GM21737 (cell line): ENCODE results near the gene SGK1.
"Not testable (repeated sequence)": the region's sequence is repeated elsewhere in the genome, so short reads cannot be mapped to it uniquely, and the experiment has no call there.

Experiments used
- ATAC-seq: cut with Tn5 transposase; IDR thresholded peaks from one replicate; pipeline ENCODE4 v1.9.1; 2021; ENCODE audit warnings: mild to moderate bottlenecking, moderate library complexity; ENCODE audit not compliant: unreplicated experiment

Gene SGK1

GRCh38 chr6:134328792-134329191 lies 10.9 kb upstream of the SGK1 start:
- ATAC-seq, result no peak

DNA sequence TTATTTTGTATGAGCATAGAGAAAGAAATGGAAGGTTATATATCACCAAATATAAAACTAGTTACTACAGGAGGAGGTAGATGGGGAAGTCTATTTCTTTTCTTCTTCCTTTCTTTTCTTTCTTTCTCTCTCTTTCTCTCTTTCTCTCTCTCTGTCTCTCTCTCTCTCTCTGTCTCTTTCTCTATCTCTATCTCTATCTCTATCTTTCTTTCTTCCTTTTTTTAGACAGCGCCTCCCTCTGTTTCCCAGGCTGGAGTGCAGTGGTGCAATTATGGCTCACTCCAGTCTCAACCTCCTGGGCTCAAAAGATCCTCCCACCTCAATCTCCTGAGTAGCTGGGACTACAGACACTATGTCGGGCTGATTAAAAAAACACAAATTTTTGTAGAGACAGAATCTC lies 10.2 kb upstream of the SGK1 start:
- ATAC-seq, result no peak

DNA sequence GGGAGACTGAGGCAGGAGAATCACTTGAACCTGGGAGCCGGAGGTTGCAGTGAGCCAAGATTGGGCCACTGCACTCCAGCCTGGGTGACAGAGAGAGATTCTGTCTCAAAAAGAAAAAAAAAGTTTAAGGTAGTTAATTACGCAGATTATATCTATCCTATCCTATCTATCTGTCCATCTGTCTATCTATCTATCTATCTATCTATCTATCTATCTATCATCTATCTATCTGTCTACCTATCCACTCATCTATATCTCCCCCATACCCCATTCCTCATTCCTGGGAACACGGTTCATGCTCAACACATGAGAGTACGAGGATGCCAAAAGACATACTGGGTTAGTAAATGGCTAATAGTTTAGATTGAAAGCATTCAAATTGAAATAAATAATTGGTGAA lies 8.3 kb upstream of the SGK1 start:
- not testable (repeated sequence) for ATAC-seq

DNA sequence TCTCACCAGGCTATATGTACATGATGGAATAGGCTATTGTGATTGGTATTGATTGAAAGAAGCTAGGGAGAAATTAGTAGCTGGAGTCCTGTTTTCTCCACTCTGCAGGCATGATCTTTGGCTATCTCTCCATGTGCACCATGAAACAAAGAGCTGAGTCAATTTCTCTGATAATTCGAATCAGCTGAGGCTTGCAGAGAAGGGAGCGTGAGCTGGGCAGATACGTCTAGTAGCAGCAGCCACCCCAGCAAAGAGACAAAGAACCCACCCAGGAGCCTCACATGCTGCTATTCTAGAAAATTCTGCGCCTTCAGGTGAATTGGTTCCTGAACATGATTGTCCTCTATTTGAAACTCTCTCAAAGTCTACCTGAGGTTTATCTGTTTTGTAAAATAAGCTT lies 6.9 kb upstream of the SGK1 start:
- ATAC-seq, result no peak

DNA sequence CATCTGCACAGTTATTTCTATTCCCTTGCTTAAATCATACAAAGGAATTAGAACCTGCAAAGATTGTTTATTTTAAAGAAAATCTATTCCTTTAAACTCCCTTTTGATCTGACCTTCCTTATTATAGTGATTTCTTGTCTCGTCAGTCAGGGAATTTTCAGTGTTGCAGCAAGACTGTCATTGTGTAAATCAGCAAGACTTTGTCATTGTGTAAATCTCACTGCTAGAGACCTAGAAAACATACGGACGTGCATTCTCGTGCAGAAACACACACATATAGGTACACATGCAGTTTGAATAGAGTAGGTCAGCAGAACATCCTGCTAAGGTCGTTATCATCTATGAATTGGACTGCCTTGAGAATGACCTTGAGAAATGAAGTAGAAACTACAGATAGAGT lies 6.2 kb upstream of the SGK1 start:
- no peak for ATAC-seq

DNA sequence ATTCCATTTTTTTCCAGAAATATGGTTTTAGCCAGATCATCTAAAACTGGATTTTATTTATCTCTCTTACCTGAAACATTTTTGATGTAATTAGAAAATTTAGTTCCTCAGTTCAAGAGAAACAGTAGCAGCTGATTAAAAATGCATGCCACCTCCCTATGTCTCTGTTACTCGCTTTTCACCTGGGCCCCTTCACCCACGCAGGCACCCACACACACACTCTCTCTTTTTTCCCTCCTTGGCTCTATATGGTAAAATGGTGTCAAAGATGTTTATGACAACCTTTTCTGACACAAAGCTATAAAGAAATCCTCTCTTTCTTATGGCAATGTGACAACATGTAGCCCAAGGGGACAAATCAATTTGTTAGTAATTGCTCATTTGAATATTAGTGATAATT lies 5.8 kb upstream of the SGK1 start:
- ATAC-seq, result no peak

GRCh38 chr6:134323294-134323693 lies 5.4 kb upstream of the SGK1 start:
- no peak for ATAC-seq

DNA sequence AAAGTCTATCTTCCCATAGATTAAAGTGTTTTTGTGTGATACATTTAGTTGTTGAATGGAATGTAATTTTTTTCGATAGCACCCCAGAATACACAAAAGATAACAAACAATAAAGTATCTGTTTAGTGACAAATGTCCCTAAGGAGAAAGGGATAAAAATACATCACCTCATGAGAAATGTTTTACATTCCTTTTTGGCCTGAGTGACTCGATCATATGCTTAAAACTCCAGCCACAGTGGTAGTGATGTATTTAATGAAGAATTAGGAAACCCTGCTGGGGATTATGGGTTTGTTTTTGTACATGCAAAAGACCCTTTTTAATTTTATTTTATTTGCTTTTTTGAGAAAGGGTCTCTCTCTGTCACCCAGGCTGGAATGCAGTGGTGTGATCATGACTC lies 4.3 kb upstream of the SGK1 start:
- no peak for ATAC-seq

GRCh38 chr6:134321246-134321645 lies 3.3 kb upstream of the SGK1 start:
- no peak for ATAC-seq

GRCh38 chr6:134319686-134320085 lies 1.8 kb upstream of the SGK1 start:
- not testable (repeated sequence) for ATAC-seq

DNA sequence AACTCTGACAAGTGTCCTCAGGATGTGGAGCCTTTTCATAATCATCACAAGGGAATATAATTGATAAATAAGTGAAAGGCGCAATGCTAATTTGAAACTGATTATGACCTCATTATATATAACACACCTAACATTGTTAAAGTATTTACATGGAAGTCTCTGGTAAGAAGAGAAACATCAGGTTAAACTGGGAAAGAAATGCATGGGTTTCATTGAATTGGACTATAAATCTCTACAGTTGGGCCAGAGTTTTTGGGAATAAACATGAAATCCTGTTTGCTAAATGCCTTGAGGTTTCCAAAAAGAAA lies 1.0 kb upstream of the SGK1 start:
- ATAC-seq, result no peak

- ATAC-seq, result no peak
These were observed 493 bp upstream of the SGK1 start for GRCh38 chr6:134318236-134318973.

DNA sequence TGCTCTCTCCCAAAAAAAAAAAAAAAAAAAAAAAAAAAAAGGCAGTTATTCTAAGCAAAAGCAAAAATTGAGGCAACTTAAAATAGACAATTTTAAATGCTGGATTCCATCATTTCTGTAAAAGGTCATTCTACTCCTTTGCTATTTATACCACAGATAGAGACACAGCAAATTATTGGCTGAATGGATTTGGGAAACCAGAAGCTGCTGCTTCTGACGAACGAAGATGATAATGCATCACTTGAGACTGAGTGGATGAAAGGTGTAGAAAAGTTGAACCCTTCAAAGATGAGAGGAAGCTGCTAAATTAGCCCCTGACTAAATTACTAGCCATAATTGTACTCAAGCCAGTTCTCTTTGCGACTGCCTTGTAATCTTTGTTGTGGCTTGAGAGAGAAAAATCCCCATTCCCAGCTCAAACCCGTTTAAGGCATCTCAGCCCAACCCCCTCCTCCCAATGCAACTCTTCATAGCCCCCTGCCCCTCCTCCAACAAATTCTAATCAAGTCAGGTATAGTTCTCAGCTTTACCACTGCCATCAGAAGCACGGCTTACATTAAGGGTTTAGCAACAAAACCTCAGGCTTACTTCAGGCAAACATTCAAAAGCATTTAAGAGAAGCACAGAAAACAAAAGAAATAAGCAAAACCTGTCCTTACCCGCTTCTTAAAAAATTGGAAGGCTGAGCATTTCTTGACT lies 1.0 kb downstream of the SGK1 start:
- ATAC-seq, result no peak

DNA sequence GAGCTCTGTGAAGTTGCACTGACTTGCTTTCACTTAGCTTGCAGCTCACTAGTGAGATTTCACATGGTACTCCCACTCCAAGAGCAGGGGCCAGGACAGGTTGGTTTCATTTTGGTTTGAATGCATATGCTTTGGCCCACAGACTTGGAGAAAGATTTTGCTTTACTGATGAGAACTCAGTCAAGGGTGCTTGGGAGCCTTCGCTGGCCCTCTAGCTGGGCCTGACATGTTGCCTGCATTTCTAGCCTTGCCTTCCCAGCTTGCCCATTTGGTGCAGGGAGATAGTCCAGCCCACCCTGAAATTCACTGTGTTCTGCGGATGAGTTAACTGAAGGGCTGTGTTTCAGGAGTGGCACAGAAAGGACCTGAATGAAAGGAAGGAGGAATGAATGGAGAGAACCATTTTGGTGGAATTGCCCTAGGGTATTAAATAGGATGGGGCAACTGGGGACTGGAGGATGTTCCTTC lies 1.9 kb downstream of the SGK1 start:
- ATAC-seq, result no peak

DNA sequence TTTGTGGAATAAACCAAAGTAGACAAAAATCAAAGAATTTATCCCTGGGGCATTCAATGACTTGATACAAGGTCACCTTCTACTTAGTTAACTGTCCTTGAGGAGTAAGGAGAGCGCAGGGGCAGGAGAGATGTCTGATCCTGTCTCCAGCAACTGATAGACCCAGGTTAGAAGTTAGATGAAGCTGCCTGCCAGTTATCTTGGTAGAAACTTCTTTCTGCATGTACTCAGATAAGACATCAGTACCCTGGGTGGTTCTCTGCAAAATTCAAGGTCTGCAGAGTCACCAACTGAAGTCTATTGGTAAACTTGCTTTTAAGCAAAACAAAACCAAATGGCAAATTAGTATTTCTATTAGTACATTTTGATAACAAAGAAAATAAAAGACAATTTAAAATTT lies 2.7 kb downstream of the SGK1 start:
- ATAC-seq, result no peak

GRCh38 chr6:134314006-134314821 lies 3.7 kb downstream of the SGK1 start:
- ATAC-seq, result no peak

DNA sequence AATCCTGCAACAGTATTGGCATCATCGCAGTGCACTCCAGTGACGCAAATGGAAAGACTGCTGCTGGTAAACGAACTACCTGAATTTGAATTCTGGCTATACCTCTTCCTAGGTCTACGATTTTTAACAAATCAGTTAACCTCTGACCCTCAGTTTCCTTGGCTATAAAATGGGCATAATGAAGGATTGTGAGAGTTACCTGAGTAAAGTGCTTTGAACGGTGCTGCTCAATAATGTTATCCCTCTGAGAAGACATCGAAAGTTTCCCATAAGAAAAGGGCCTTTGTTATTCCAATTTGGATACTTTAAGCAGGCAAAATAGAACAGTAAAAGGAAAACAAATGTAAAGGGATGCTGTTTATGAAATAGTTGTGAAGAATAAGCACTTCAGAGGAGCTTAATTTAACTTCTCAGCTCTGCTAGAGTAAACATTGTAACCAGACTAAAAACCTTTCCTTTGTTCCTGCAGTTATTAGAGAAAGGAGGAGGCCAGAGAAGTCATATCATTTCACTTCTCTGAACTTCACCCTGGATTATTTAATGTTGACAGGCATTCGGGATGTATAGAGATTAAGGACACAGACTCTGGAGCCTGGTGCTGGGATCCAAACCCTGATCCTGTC lies 5.8 kb downstream of the SGK1 start:
- ATAC-seq, result no peak

DNA sequence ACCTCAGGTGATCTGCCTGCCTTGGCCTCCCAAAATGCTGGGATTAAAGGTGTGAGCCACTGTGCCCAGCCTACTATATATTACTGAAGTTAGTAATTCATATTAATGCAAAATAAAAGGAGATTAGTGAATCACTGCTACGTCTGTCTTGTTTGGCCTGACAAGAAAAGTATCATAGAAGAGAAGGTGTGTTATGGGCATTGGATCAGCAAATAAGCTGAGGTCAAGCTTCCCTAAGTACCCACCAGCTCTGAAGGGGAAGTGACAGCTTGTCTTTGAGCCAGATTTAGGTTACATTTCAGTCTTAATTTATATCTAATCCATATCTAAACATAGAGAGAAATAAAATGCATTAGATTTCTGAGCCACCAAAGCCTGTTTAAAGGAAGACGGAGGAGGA lies 7.1 kb downstream of the SGK1 start:
- ATAC-seq, result no peak

DNA sequence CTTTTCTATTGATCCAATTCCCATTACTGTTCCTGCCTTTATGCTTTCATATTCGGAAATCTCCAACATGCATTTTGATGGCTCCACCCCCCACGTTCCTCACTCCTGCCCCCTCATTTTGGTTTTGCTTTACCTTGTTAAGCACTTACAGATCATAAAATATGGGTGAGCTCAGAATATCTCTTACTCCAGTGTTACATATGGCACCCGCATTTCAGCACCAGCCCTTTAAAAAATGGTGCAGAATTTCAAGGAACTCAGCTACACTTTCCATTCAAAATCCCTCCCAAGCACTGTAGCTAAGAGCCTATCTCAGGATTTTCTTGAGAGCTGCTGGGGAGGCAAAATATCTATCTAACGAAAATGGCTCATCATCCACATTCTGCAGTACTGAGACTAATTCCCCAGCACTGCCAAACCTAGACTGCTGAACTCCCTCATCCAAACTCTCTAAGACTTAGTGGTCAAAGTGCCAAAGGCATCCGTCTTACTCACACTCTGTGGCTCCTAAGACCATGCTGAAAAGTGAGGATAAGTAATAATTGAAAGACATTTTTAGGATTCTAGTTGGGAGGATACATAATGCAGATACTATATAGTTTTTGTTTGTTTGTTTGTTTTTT lies 7.8 kb downstream of the SGK1 start:
- ATAC-seq, result no peak

GRCh38 chr6:134309227-134309626 lies 8.7 kb downstream of the SGK1 start:
- no peak for ATAC-seq

- ATAC-seq, result no peak
These were observed 9.1 kb downstream of the SGK1 start for GRCh38 chr6:134308800-134309199.
